Caco-2 (cell line): ENCODE data around the gene TTC21A. TPM values are rescaled to one million over a fixed set of nuclear protein-coding genes. Genes with fewer than 3 reads are reported as not detected.

Experiments
- BruUV-seq: library from RNA; stranded (reverse); fragments of 400-500 nt; replicated peaks from 2 replicates; lab custom pipeline; 2021; lab: Mats Ljungman, UMichigan
- CTCF ChIA-PET: fragments of 300-600 bp; sonication (Branson Sonifier 250); formaldehyde crosslinking; loops from one replicate; lab custom pipeline; 2022; ENCODE audit warnings: antibody characterized with exemption; lab: Charles Lee
- POLR2A ChIA-PET: fragments of 300-600 bp; sonication (Branson Sonifier 250); formaldehyde crosslinking; loops from one replicate; lab custom pipeline; 2022; ENCODE audit warnings: antibody characterized with exemption; lab: Charles Lee
- DNase-seq, 2 experiments: peaks; one replicate each; pipeline versions ENCODE4 v3.0.0 to v3.0.0-alpha.2; 2020 to 2022
- H3K27me3 ChIP-seq: replicated peaks from 2 replicates; pipeline ENCODE4 v1.6.0; 2011; ENCODE audit warnings: low read length; ENCODE audit not compliant: control insufficient read depth, insufficient read depth
- H3K36me3 ChIP-seq: 2 replicates; pipeline ENCODE4 v1.5.1; 2011; ENCODE audit warnings: low read length; ENCODE audit not compliant: control insufficient read depth, insufficient read depth
- H3K4me1 ChIP-seq: fragments of 250-450 bp; sonication (Bioruptor Pico); 2 replicates; pipeline ENCODE4 v1.5.1; 2020; ENCODE audit warnings: mild to moderate bottlenecking
- H3K4me3 ChIP-seq: 2 replicates; pipeline ENCODE4 v1.5.1; 2011; ENCODE audit warnings: low read depth, mild to moderate bottlenecking, control low read depth, low read length
- H3K9me3 ChIP-seq: fragments of 250-450 bp; sonication (Bioruptor Pico); 2 replicates; pipeline ENCODE4 v1.5.1; 2020; ENCODE audit warnings: mild to moderate bottlenecking, moderate library complexity
- H3K27ac Mint-ChIP-seq: one replicate; pipeline ENCODE4 v1.8.0; 2022; ENCODE audit warnings: mixed read lengths; ENCODE audit not compliant: unreplicated experiment
- H3K27me3 Mint-ChIP-seq: one replicate; pipeline ENCODE4 v1.8.0; 2022; ENCODE audit warnings: mixed read lengths; ENCODE audit not compliant: insufficient read depth, unreplicated experiment
- H3K36me3 Mint-ChIP-seq: one replicate; pipeline ENCODE4 v1.8.0; 2022; ENCODE audit warnings: mild to moderate bottlenecking, mixed read lengths; ENCODE audit not compliant: insufficient read depth, unreplicated experiment
- H3K4me1 Mint-ChIP-seq: one replicate; pipeline ENCODE4 v1.8.0; 2022; ENCODE audit warnings: low read depth, mixed read lengths; ENCODE audit not compliant: unreplicated experiment
- H3K4me3 Mint-ChIP-seq: one replicate; pipeline ENCODE4 v1.8.0; 2022; ENCODE audit warnings: mild to moderate bottlenecking, moderate library complexity, mixed read lengths; ENCODE audit not compliant: unreplicated experiment
- H3K9me3 Mint-ChIP-seq: one replicate; pipeline ENCODE4 v1.8.0; 2022; ENCODE audit warnings: mixed read lengths; ENCODE audit not compliant: unreplicated experiment
- CTCF ChIP-seq, 2 experiments: fragments of 200-600 bp in 1 of 2; IDR thresholded peaks; 1 replicate in 1 of 2; 2 replicates in 1 of 2; pipeline versions ENCODE4 v1.5.1 to v1.8.0; 2011 to 2022; ENCODE audit warnings: antibody characterized with exemption in 1 of 2, control low read depth in 1 of 2, inconsistent platforms in 1 of 2, low read depth in 1 of 2, low read length in 1 of 2, mild to moderate bottlenecking in 1 of 2, moderate library complexity in 1 of 2; ENCODE audit not compliant: insufficient read depth in 1 of 2, severe bottlenecking in 1 of 2, unreplicated experiment in 1 of 2
- intact Hi-C: fragments of 100-400 bp; cut with micrococcal nuclease; formaldehyde crosslinking; loops from one replicate; pipeline ENCODE4 v1.10.0; 2022; ENCODE audit not compliant: unreplicated experiment
- total RNA-seq: library from RNA; stranded (reverse); gene quantifications from 2 replicates; pipeline ENCODE4 v1.2.3, GENCODE V29; 2022

The TTC21A gene
- total RNA-seq, 1 experiment from 2014 or later: 4.0 TPM

DNA sequence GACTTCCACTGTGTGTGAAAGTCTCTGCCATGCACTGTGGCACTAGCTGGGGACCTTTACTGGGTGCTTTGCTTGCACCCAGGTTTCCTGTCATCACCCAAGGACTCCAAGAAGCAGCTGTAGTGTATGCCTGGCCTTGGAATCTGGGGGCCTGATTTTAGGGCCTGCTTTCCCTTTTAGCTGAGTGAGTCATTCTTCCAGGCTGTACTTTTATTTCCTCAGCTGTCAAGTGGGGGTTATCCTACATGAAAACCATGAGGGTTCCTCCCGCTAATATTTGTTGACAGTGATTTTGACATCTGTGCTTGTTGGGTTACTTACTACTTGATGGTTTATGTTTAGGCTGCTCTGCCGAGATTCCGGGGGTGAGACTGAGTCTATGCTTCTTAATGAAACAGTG is 18.6 kb upstream of the TTC21A start:
- H3K27me3 Mint-ChIP-seq: no peaks in the 10 kb centered on the region
- POLR2A ChIA-PET: no interaction called here
- H3K27ac Mint-ChIP-seq: no peak overlapping the region
- H3K4me1 Mint-ChIP-seq: no peaks in the 10 kb centered on the region
- H3K9me3 Mint-ChIP-seq: no peaks in the 10 kb centered on the region
- no peak overlapping the region for H3K4me3 ChIP-seq
- H3K9me3 ChIP-seq: no peaks in the 10 kb centered on the region
- no peaks in the 10 kb centered on the region for H3K27me3 ChIP-seq
- H3K4me3 Mint-ChIP-seq: no peak overlapping the region
- H3K36me3 ChIP-seq: no peaks in the 10 kb centered on the region
- peaks cover 27% of the 10 kb centered on the region for H3K36me3 Mint-ChIP-seq
- DNase-seq: no peak
- TF ChIP-seq CTCF (IDR thresholded peaks at IDR 0.05; ENCODE audit: insufficient read depth in 1 of 2, low read depth in 1 of 2, low read length in 1 of 2, severe bottlenecking in 1 of 2, unreplicated experiment in 1 of 2): no peak
- CTCF ChIA-PET: interaction anchor here (0.6 kb wide), 1 partner anchor 104 kb away, joined by 11 read pairs; no protein-coding TSS in a partner anchor
- BruUV-seq: no TSS peak
- intact Hi-C loops: no loop called here
- no peaks in the 10 kb centered on the region for H3K4me1 ChIP-seq

GRCh38 chr3:39090922-39091321 is 16.6 kb upstream of the TTC21A start:
- no peak overlapping the region for H3K4me3 ChIP-seq
- H3K27me3 ChIP-seq: no peaks in the 10 kb centered on the region
- no peaks in the 10 kb centered on the region for H3K27me3 Mint-ChIP-seq
- no peaks in the 10 kb centered on the region for H3K4me1 Mint-ChIP-seq
- H3K9me3 ChIP-seq: no peaks in the 10 kb centered on the region
- no peak for TF ChIP-seq CTCF (IDR thresholded peaks at IDR 0.05; ENCODE audit: insufficient read depth in 1 of 2, low read depth in 1 of 2, low read length in 1 of 2, severe bottlenecking in 1 of 2, unreplicated experiment in 1 of 2)
- no TSS peak for BruUV-seq
- no peaks in the 10 kb centered on the region for H3K9me3 Mint-ChIP-seq
- POLR2A ChIA-PET: no interaction called here
- no peak overlapping the region for H3K27ac Mint-ChIP-seq
- H3K36me3 ChIP-seq: no peaks in the 10 kb centered on the region
- H3K4me3 Mint-ChIP-seq: no peak overlapping the region
- DNase-seq: no peak
- peaks cover 34% of the 10 kb centered on the region for H3K36me3 Mint-ChIP-seq
- intact Hi-C loops: no loop called here
- CTCF ChIA-PET: no interaction called here
- no peaks in the 10 kb centered on the region for H3K4me1 ChIP-seq

- no TSS peak for BruUV-seq
- peaks cover 23% of the 10 kb centered on the region for H3K36me3 Mint-ChIP-seq
Observed at GRCh38 chr3:39094851-39095677, 12.4 kb upstream of the TTC21A start.

More at GRCh38 chr3:39094851-39095677, 12.4 kb upstream of the TTC21A start:
- TF ChIP-seq CTCF (IDR thresholded peaks at IDR 0.05; ENCODE audit: insufficient read depth in 1 of 2, low read depth in 1 of 2, low read length in 1 of 2, severe bottlenecking in 1 of 2, unreplicated experiment in 1 of 2): no peak
- Histone ChIP-seq H3K4me1 (no peaks in the 10 kb centered on the region), H3K4me3 (no peak overlapping the region), H3K27me3 (no peaks in the 10 kb centered on the region), H3K36me3 (peaks cover 1% of the 10 kb centered on the region), H3K9me3 (no peaks in the 10 kb centered on the region)
- POLR2A ChIA-PET: no interaction called here
- Mint-ChIP-seq H3K4me1 (no peaks in the 10 kb centered on the region), H3K4me3 (no peak overlapping the region), H3K9me3 (no peaks in the 10 kb centered on the region), H3K27ac (no peak overlapping the region), H3K27me3 (no peaks in the 10 kb centered on the region)
- intact Hi-C loops: no loop called here
- DNase-seq: no peak
- CTCF ChIA-PET: no interaction called here
